Cardiac muscle cell (in vitro differentiated cells and primary cell): ENCODE measurements around the gene C1QL4. TPM values are rescaled to one million over a fixed set of nuclear protein-coding genes. Genes with fewer than 3 reads are reported as not detected.

Source experiments
- polyA plus RNA-seq: library from polyadenylated mRNA; unstranded; fragments of >200 nt; fragmentation: Nextera tagmentation; extraction: Ambion mirVana; gene quantifications from 2 replicates; pipeline ENCODE4 v1.2.1, GENCODE V29; 2016
- total RNA-seq: library from RNA; depleted of rRNA; stranded (reverse); fragments of >200 nt; gene quantifications from 2 replicates; pipeline ENCODE4 v1.2.3, GENCODE V29; 2016

C1QL4 gene
- total and polyA plus RNA-seq, 2 experiments from 2014 or later = not detected

Other genes starting within 250 kb of the C1QL4 start
- 0.36 TPM in 1 of 2 replicates, not detected in the other for gene DHH, start 242.4 kb downstream of the C1QL4 start, total RNA-seq
- gene DHH, start 242.4 kb downstream of the C1QL4 start, polyA plus RNA-seq = not detected in 2 replicates
- gene LMBR1L, start 226.3 kb downstream of the C1QL4 start, total RNA-seq = 29.8 and 51.3 TPM in 2 replicates
- gene LMBR1L, start 226.3 kb downstream of the C1QL4 start, polyA plus RNA-seq = 52.9 and 56.1 TPM in 2 replicates
- gene TUBA1B, start 205.8 kb downstream of the C1QL4 start, total RNA-seq = 1,511 and 2,134 TPM in 2 replicates
- 1,582 and 2,216 TPM in 2 replicates for gene TUBA1B, start 205.8 kb downstream of the C1QL4 start, polyA plus RNA-seq
- gene TUBA1A, start 148.1 kb downstream of the C1QL4 start, total RNA-seq = 509 and 1,042 TPM in 2 replicates
- gene TUBA1A, start 148.1 kb downstream of the C1QL4 start, polyA plus RNA-seq = 521 and 1,070 TPM in 2 replicates
- gene TUBA1C, start 72.1 kb downstream of the C1QL4 start, total RNA-seq = 67.0 and 151 TPM in 2 replicates
- gene TUBA1C, start 72.1 kb downstream of the C1QL4 start, polyA plus RNA-seq = 49.1 and 126 TPM in 2 replicates
- gene PRPH, start 42.0 kb downstream of the C1QL4 start, total RNA-seq = 0.53 and 4.0 TPM in 2 replicates
- 1.1 and 1.8 TPM in 2 replicates for gene PRPH, start 42.0 kb downstream of the C1QL4 start, polyA plus RNA-seq
- 8.0 and 72.9 TPM in 2 replicates for gene TROAP, start 13.9 kb downstream of the C1QL4 start, total RNA-seq
- 8.2 and 82.4 TPM in 2 replicates for gene TROAP, start 13.9 kb downstream of the C1QL4 start, polyA plus RNA-seq
- gene DNAJC22, start 9.7 kb upstream of the C1QL4 start, total RNA-seq = 0.48 and 0.49 TPM in 2 replicates
- gene DNAJC22, start 9.7 kb upstream of the C1QL4 start, polyA plus RNA-seq = 0.33 and 1.1 TPM in 2 replicates
- 23.3 and 31.0 TPM in 2 replicates for gene SPATS2, start 30.3 kb upstream of the C1QL4 start, total RNA-seq
- 43.1 and 50.0 TPM in 2 replicates for gene SPATS2, start 30.3 kb upstream of the C1QL4 start, polyA plus RNA-seq
- 0.86 and 1.0 TPM in 2 replicates for gene KCNH3, start 201.8 kb upstream of the C1QL4 start, total RNA-seq
- gene KCNH3, start 201.8 kb upstream of the C1QL4 start, polyA plus RNA-seq = 0.14 and 0.34 TPM in 2 replicates
- 75.6 and 109 TPM in 2 replicates for gene MCRS1, start 231.0 kb upstream of the C1QL4 start, total RNA-seq
- gene MCRS1, start 231.0 kb upstream of the C1QL4 start, polyA plus RNA-seq = 74.5 and 104 TPM in 2 replicates